Measurements from ENCODE around the gene SULT2A1. TPM values are rescaled to one million over a fixed set of nuclear protein-coding genes. Genes with fewer than 3 reads are reported as not detected.

The SULT2A1 gene
- total and polyA plus RNA-seq, 2 donors (not counting 1 experiment from before 2014, with no cell fraction given): not detected

DNA sequence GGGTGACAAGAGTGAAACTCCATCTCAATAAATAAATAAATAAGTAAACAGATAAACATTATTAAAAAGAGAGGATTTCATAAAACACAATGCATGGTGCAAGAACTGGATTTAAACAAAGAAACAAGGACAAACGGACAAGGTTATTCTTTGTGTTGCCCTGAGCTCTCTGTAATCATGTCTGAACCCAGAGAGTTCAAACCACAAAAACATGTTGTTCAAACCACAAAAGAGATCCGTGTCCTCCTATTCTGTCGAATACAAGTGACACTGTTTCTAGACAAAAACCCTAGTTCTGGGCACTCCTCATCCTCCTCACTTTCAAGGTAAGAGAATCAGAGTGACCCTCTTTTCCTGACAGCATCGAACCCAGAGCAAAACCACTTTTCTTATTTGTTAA is 31.7 kb downstream of the SULT2A1 start:
- Histone ChIP-seq H3K36me3 (ENCODE audit: control insufficient read depth, insufficient read depth, low read length) (no peaks in the 10 kb centered on the region), H3K27ac (ENCODE audit: insufficient read depth, low read length) (no peak overlapping the region), H3K4me3 (replicated peaks in 1 of 4; ENCODE audit: control extremely low read depth in 1 of 4, insufficient read depth in 1 of 4, low read depth in 3 of 4, low read length in 4 of 4) (no peak overlapping the region), H4K20me1 (ENCODE audit: control insufficient read depth, extremely low read depth, insufficient read depth, low read length) (no peaks in the 10 kb centered on the region), H3K9me3 (ENCODE audit: control insufficient read depth, insufficient read depth, low read depth, low read length) (no peaks in the 10 kb centered on the region), H3K79me2 (ENCODE audit: control insufficient read depth, insufficient read depth, low read length) (no peaks in the 10 kb centered on the region), H3K4me2 (ENCODE audit: extremely low read depth, insufficient read depth, low read length) (no peak overlapping the region), H3K27me3 (ENCODE audit: control insufficient read depth, insufficient read depth, low read length) (peaks cover 3% of the 10 kb centered on the region), H3K4me1 (ENCODE audit: control insufficient read depth, extremely low read depth, insufficient read depth, low read length) (no peaks in the 10 kb centered on the region), H3K9ac (ENCODE audit: insufficient read depth, low read length) (no peak overlapping the region), H2AFZ (ENCODE audit: low read length) (no peak overlapping the region)
- TF ChIP-seq, protein P1, sequence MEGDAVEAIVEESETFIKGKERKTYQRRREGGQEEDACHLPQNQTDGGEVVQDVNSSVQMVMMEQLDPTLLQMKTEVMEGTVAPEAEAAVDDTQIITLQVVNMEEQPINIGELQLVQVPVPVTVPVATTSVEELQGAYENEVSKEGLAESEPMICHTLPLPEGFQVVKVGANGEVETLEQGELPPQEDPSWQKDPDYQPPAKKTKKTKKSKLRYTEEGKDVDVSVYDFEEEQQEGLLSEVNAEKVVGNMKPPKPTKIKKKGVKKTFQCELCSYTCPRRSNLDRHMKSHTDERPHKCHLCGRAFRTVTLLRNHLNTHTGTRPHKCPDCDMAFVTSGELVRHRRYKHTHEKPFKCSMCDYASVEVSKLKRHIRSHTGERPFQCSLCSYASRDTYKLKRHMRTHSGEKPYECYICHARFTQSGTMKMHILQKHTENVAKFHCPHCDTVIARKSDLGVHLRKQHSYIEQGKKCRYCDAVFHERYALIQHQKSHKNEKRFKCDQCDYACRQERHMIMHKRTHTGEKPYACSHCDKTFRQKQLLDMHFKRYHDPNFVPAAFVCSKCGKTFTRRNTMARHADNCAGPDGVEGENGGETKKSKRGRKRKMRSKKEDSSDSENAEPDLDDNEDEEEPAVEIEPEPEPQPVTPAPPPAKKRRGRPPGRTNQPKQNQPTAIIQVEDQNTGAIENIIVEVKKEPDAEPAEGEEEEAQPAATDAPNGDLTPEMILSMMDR (conservative IDR thresholded peaks at IDR 0.05 in 1 of 2, IDR thresholded peaks at IDR 0.05 in 1 of 2; ENCODE audit: low read depth in 1 of 2, low read length in 2 of 2): no peak
- no peak for TF ChIP-seq EZH2 (IDR thresholded peaks at IDR 0.05; ENCODE audit: low read length, missing control alignments)
- DNase-seq (ENCODE audit: low read depth in 2 of 2): no peak

- TF ChIP-seq, protein P1 (conservative IDR thresholded peaks at IDR 0.05 in 1 of 2, IDR thresholded peaks at IDR 0.05 in 1 of 2; ENCODE audit: low read depth in 1 of 2, low read length in 2 of 2): no peak
- Histone ChIP-seq H2AFZ (ENCODE audit: low read length) (no peak overlapping the region), H3K36me3 (ENCODE audit: control insufficient read depth, insufficient read depth, low read length) (no peaks in the 10 kb centered on the region), H3K27ac (ENCODE audit: insufficient read depth, low read length) (no peak overlapping the region), H3K4me1 (ENCODE audit: control insufficient read depth, extremely low read depth, insufficient read depth, low read length) (no peaks in the 10 kb centered on the region), H4K20me1 (ENCODE audit: control insufficient read depth, extremely low read depth, insufficient read depth, low read length) (no peaks in the 10 kb centered on the region), H3K4me2 (ENCODE audit: extremely low read depth, insufficient read depth, low read length) (no peak overlapping the region), H3K9me3 (ENCODE audit: control insufficient read depth, insufficient read depth, low read depth, low read length) (no peaks in the 10 kb centered on the region), H3K79me2 (ENCODE audit: control insufficient read depth, insufficient read depth, low read length) (no peaks in the 10 kb centered on the region), H3K27me3 (ENCODE audit: control insufficient read depth, insufficient read depth, low read length) (peaks cover 8% of the 10 kb centered on the region), H3K4me3 (replicated peaks in 1 of 4; ENCODE audit: control extremely low read depth in 1 of 4, insufficient read depth in 1 of 4, low read depth in 3 of 4, low read length in 4 of 4) (no peak overlapping the region), H3K9ac (ENCODE audit: insufficient read depth, low read length) (no peak overlapping the region)
- DNase-seq (ENCODE audit: low read depth in 2 of 2): no peak
Observed at GRCh38 chr19:47853003-47853402, 33.1 kb downstream of the SULT2A1 start.

DNA sequence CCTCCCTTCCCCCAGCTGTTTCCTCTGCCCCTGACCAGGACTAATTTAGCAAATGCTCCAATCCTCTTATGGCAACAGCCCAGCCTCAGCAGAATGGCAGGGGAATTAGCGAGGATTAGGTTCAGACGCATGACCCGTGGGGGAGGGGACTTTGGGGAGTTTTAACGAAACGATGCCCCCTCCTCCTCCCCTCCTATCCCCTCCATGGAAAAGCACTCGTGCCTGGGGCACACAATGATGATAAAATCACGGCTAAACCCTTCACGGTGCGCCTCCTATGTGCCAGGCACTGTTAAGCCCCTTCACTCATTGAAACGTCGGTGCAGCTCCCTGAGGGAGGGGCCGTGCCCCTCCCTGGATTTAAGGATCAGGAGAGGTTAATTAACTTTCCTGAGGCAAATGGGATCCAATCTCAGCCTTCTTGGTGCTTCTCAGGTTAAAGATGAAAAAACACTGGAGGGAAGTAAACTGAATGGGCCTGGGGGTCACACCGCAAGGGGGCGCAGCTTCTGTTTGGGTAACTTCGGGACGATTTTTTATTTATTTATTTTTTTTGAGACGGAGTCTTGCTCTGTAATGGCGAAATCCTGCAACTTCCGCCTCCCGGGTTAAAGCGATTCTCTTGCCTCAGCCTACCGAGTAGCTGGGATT is 37.2 kb downstream of the SULT2A1 start:
- H3K4me3 ChIP-seq (replicated peaks in 1 of 4; ENCODE audit: control extremely low read depth in 1 of 4, insufficient read depth in 1 of 4, low read depth in 3 of 4, low read length in 4 of 4): no peak overlapping the region
- TF ChIP-seq EZH2 (IDR thresholded peaks at IDR 0.05; ENCODE audit: low read length, missing control alignments): no peak
- TF ChIP-seq, protein P1 (conservative IDR thresholded peaks at IDR 0.05 in 1 of 2, IDR thresholded peaks at IDR 0.05 in 1 of 2; ENCODE audit: low read depth in 1 of 2, low read length in 2 of 2): peak; percentile 24 to 39

More for the DNA sequence above, 37.2 kb downstream of the SULT2A1 start:
- peak in 1 of 2 donors; percentile 3 for DNase-seq (ENCODE audit: low read depth in 2 of 2)
- Histone ChIP-seq H3K9me3 (ENCODE audit: control insufficient read depth, insufficient read depth, low read depth, low read length) (no peaks in the 10 kb centered on the region), H3K9ac (ENCODE audit: insufficient read depth, low read length) (no peak overlapping the region), H3K79me2 (ENCODE audit: control insufficient read depth, insufficient read depth, low read length) (no peaks in the 10 kb centered on the region), H2AFZ (ENCODE audit: low read length) (no peak overlapping the region), H3K36me3 (ENCODE audit: control insufficient read depth, insufficient read depth, low read length) (no peaks in the 10 kb centered on the region), H3K27me3 (ENCODE audit: control insufficient read depth, insufficient read depth, low read length) (peaks cover 8% of the 10 kb centered on the region), H4K20me1 (ENCODE audit: control insufficient read depth, extremely low read depth, insufficient read depth, low read length) (no peaks in the 10 kb centered on the region), H3K4me2 (ENCODE audit: extremely low read depth, insufficient read depth, low read length) (no peak overlapping the region), H3K27ac (ENCODE audit: insufficient read depth, low read length) (no peak overlapping the region), H3K4me1 (ENCODE audit: control insufficient read depth, extremely low read depth, insufficient read depth, low read length) (no peaks in the 10 kb centered on the region)

Data from fibroblast of lung (primary cell).